Gastrocnemius medialis (tissue), 4 donors: Measurements from ENCODE around the gene ADAMTSL1. TPM values are rescaled to one million over a fixed set of nuclear protein-coding genes. Genes with fewer than 3 reads are reported as not detected.

Experiments used
- ATAC-seq, 2 donors: fragments of 150-250 bp; one replicate each; pipeline ENCODE4 v1.9.1; 2016
- DNase-seq, 2 donors: peaks; one replicate each; pipeline ENCODE4 v3.0.0-alpha.2; 2019
- H3K27ac ChIP-seq, 4 donors: fragments of 200-600 bp; sonication (generic); 1 replicate in 1 of 4; 2 replicates in 3 of 4; pipeline ENCODE4 v1.5.1; 2016 to 2018; ENCODE audit warnings: mild to moderate bottlenecking in 2 of 4, moderate library complexity in 1 of 4
- H3K27me3 ChIP-seq, 3 donors: fragments of 200-600 bp; sonication (generic) in 2 of 3; 1 replicate in 1 of 3; 2 replicates in 2 of 3; pipeline versions ENCODE4 v1.5.1 to v1.6.0; 2016 to 2019; ENCODE audit warnings: mild to moderate bottlenecking in 1 of 3, moderate library complexity in 1 of 3
- H3K36me3 ChIP-seq, 2 donors: fragments of 200-600 bp; sonication (generic) in 1 of 2; one replicate each; pipeline ENCODE4 v1.5.1; 2017 to 2018
- H3K4me1 ChIP-seq, 2 donors: fragments of 200-600 bp; sonication (generic) in 1 of 2; one replicate each; pipeline ENCODE4 v1.5.1; 2016 to 2017; ENCODE audit warnings: mild to moderate bottlenecking in 2 of 2
- H3K4me3 ChIP-seq, 4 donors: fragments of 200-600 bp; sonication (generic) in 3 of 4; 1 replicate in 1 of 4; 2 replicates in 3 of 4; pipeline ENCODE4 v1.5.1; 2016 to 2019; ENCODE audit warnings: mild to moderate bottlenecking in 2 of 4
- H3K9me3 ChIP-seq, 3 donors: fragments of 200-600 bp; sonication (generic) in 2 of 3; 1 replicate in 1 of 3; 2 replicates in 2 of 3; pipeline ENCODE4 v1.5.1; 2016 to 2019
- POLR2A ChIP-seq, 2 donors: fragments of 450-650 bp; IDR thresholded peaks; one replicate each; pipeline ENCODE4 v1.6.1; 2017; ENCODE audit warnings: antibody characterized with exemption in 2 of 2, mild to moderate bottlenecking in 2 of 2, moderate library complexity in 2 of 2
- in situ Hi-C, 4 donors: fragments of 200-750 bp; cut with MboI; loops; one replicate each; pipeline versions ENCODE4 v1.15.0 to v1.8.0; 2017; ENCODE audit warnings: low sequenced_read_pairs in 4 of 4
- intact Hi-C: fragments of 100-400 bp; cut with DNase I; formaldehyde crosslinking; loops from one replicate; pipeline ENCODE4 v1.15.1; 2023; ENCODE audit warnings: low total_unique reads
- total RNA-seq, 4 donors: library from RNA; depleted of rRNA; stranded (reverse); fragments of >200 nt; gene quantifications; one replicate each; pipeline versions ENCODE4 v1.1.0 to v1.2.3, GENCODE V29; 2016
- TF ChIP-seq, protein P1 (sequence below), 5 experiments: fragments of 450-650 bp in 3 of 5; fragments of 200-600 bp in 2 of 5; sonication (generic) in 2 of 5; IDR thresholded peaks in 4 of 5; conservative IDR thresholded peaks in 1 of 5; 1 replicate in 4 of 5; 2 replicates in 1 of 5; pipeline ENCODE4 v1.5.1; 2016 to 2019; ENCODE audit warnings: antibody characterized with exemption in 5 of 5, mild to moderate bottlenecking in 3 of 5, moderate library complexity in 3 of 5

Gene ADAMTSL1
- total RNA-seq, 4 donors from 2014 or later, result 0.05 to 0.58 (median 0.28) TPM

DNA sequence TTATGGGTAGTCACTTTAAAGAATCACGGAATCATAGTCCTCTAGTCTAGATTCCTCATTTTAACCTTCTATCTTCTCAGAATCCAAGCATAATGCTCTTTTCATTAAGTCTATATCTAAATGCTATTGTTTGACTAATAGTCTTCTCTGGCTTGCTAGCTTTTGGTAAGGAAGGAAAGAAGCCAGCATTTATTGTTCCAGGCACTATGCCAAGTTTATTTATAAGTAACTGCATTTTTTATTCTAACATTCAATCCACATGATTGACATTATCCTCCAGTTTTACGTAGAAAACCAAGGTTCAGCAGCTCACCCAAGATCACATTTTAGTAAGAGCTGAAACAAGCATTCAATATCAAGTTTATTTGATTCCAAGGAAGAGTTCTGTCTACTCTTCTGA lies 304.9 kb downstream of the ADAMTSL1 start:
- no peak overlapping the region for H3K4me3 ChIP-seq
- no peaks in the 10 kb centered on the region for H3K36me3 ChIP-seq
- no peak for DNase-seq
- H3K4me1 ChIP-seq, result no peaks in the 10 kb centered on the region
- in situ Hi-C loops, result no loop called here
- ATAC-seq, result no peak
- no peak overlapping the region for H3K27ac ChIP-seq
- H3K27me3 ChIP-seq, result no peaks in the 10 kb centered on the region
- intact Hi-C loops, result no loop called here
- H3K9me3 ChIP-seq, result no peaks in the 10 kb centered on the region
- TF ChIP-seq, protein P1, sequence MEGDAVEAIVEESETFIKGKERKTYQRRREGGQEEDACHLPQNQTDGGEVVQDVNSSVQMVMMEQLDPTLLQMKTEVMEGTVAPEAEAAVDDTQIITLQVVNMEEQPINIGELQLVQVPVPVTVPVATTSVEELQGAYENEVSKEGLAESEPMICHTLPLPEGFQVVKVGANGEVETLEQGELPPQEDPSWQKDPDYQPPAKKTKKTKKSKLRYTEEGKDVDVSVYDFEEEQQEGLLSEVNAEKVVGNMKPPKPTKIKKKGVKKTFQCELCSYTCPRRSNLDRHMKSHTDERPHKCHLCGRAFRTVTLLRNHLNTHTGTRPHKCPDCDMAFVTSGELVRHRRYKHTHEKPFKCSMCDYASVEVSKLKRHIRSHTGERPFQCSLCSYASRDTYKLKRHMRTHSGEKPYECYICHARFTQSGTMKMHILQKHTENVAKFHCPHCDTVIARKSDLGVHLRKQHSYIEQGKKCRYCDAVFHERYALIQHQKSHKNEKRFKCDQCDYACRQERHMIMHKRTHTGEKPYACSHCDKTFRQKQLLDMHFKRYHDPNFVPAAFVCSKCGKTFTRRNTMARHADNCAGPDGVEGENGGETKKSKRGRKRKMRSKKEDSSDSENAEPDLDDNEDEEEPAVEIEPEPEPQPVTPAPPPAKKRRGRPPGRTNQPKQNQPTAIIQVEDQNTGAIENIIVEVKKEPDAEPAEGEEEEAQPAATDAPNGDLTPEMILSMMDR (IDR thresholded peaks at IDR 0.05 in 4 of 5, conservative IDR thresholded peaks at IDR 0.05 in 1 of 5), result no peak
- TF ChIP-seq POLR2A (IDR thresholded peaks at IDR 0.05), result no peak

DNA sequence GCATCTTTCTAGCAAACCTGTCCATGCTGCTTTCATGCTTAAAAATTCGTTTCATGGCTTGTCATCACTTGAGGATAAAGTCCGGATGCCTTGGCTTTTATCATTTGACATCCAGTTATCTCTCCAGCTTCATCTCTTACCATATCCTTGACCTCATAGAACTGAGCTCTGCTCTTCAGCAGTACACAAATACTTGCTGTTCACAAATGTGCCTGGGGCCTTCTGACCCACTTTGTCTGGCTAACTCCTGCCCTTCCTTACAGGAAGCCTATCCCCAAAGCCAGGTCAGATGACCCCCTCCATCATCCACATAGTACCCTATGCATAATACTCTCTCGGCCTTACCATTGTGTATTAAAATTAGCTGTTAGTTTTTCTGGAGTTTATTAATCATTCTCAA lies 310.0 kb downstream of the ADAMTSL1 start:
- DNase-seq (no peak), ATAC-seq (no peak)
- Histone ChIP-seq H3K4me3 (no peak overlapping the region), H3K27ac (no peak overlapping the region), H3K9me3 (no peaks in the 10 kb centered on the region), H3K27me3 (no peaks in the 10 kb centered on the region), H3K36me3 (no peaks in the 10 kb centered on the region), H3K4me1 (peaks cover 0 to 6% of the 10 kb centered on the region in 2 donors)
- in situ Hi-C loops, result no loop called here
- intact Hi-C loops, result no loop called here
- no peak for TF ChIP-seq POLR2A (IDR thresholded peaks at IDR 0.05)
- TF ChIP-seq, protein P1 (IDR thresholded peaks at IDR 0.05 in 4 of 5, conservative IDR thresholded peaks at IDR 0.05 in 1 of 5), result no peak

DNA sequence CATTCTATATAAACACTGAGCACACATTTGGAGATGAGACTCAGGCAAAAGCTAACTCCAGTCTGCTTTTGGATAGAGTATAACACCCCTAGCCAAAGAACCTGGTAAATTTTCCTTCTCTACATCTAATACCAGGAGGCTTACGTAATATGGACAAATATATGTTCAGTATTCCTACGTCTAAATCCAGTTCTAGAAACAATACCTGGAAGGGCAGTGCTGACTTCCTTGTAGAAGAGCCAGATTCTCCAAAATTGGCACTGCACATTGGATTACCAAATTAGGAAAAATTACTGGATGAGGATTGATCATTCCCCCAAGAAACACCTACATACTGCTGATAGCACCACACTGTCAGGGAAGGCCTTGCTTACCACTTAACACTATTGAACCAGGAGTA lies 311.7 kb downstream of the ADAMTSL1 start:
- H3K4me1 ChIP-seq, result peaks cover 0 to 6% of the 10 kb centered on the region in 2 donors

DNA sequence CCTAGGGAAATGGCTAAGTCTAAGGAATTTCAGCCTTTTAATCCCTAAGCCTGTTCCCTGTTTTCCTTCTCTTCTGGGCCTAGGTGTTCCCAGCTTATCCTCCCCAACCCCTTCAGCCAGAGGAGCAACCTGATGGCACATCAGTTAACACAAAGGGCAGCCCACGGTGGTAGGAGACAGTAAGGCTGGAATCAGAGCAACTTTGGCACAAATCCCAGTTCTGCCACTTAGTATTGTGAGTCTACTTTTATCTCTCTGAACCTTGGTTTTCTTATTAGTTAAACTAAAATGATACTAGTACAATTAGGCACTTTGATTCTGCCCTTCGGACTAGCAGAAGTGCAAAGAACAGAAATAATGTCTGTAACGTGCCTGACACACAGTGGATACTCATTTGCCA lies 312.2 kb downstream of the ADAMTSL1 start:
- Histone ChIP-seq H3K27ac (peak overlapping the region; percentile 37 to 62 (median 44)), H3K4me3 (no peak overlapping the region), H3K9me3 (no peaks in the 10 kb centered on the region), H3K36me3 (no peaks in the 10 kb centered on the region), H3K27me3 (no peaks in the 10 kb centered on the region), H3K4me1 (peaks cover 0 to 6% of the 10 kb centered on the region in 2 donors)
- ATAC-seq, result no peak
- intact Hi-C loops, result no loop called here
- TF ChIP-seq, protein P1 (IDR thresholded peaks at IDR 0.05 in 4 of 5, conservative IDR thresholded peaks at IDR 0.05 in 1 of 5), result no peak
- TF ChIP-seq POLR2A (IDR thresholded peaks at IDR 0.05), result no peak
- in situ Hi-C loops, result no loop called here
- DNase-seq, result no peak

More for the DNA sequence above, 311.7 kb downstream of the ADAMTSL1 start:
- in situ Hi-C loops, result no loop called here
- peak; percentile 27 to 50 for ATAC-seq
- TF ChIP-seq, protein P1 (IDR thresholded peaks at IDR 0.05 in 4 of 5, conservative IDR thresholded peaks at IDR 0.05 in 1 of 5), result no peak
- TF ChIP-seq POLR2A (IDR thresholded peaks at IDR 0.05), result no peak
- Histone ChIP-seq H3K27me3 (no peaks in the 10 kb centered on the region), H3K4me3 (no peak overlapping the region), H3K27ac (peak overlapping the region; percentile 37 to 62 (median 44)), H3K9me3 (no peaks in the 10 kb centered on the region), H3K36me3 (no peaks in the 10 kb centered on the region)
- no peak for DNase-seq
- intact Hi-C loops, result no loop called here
